ENCODE data around the gene PRAMEF1.

DNA sequence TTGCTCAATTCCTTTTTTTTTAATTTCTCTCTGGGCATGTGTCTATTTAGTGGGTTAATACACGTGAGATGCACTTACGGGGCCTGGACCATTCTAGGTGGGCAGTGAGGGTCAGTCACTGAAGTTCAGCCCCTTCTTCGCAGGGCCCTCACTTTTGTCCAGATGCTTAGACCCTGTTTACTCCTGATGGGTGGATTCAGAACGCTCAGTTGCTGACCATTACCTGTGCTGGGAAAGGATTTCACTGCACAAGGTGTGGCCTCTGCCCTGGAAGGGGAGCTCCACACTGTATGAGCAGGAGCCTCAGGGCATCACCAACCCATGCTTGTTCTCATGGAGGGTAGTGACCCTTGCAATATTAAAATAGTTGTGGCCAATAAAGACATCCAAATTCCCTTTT lies 13.1 kb upstream of the PRAMEF1 start:
- TF ChIP-seq, protein P1, sequence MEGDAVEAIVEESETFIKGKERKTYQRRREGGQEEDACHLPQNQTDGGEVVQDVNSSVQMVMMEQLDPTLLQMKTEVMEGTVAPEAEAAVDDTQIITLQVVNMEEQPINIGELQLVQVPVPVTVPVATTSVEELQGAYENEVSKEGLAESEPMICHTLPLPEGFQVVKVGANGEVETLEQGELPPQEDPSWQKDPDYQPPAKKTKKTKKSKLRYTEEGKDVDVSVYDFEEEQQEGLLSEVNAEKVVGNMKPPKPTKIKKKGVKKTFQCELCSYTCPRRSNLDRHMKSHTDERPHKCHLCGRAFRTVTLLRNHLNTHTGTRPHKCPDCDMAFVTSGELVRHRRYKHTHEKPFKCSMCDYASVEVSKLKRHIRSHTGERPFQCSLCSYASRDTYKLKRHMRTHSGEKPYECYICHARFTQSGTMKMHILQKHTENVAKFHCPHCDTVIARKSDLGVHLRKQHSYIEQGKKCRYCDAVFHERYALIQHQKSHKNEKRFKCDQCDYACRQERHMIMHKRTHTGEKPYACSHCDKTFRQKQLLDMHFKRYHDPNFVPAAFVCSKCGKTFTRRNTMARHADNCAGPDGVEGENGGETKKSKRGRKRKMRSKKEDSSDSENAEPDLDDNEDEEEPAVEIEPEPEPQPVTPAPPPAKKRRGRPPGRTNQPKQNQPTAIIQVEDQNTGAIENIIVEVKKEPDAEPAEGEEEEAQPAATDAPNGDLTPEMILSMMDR (IDR thresholded peaks at IDR 0.05) = no peak
- TF ChIP-seq POLR2A (IDR thresholded peaks at IDR 0.05) = no peak

All from esophagus squamous epithelium (tissue), 4 donors.